GM21423 (cell line): Measurements from ENCODE around the gene POU3F1.

ENCODE experiments used
- ATAC-seq: cut with Tn5 transposase; IDR thresholded peaks from one replicate; pipeline ENCODE4 v1.9.1; 2021; ENCODE audit warnings: mild to moderate bottlenecking, moderate library complexity; ENCODE audit not compliant: unreplicated experiment

The POU3F1 gene

DNA sequence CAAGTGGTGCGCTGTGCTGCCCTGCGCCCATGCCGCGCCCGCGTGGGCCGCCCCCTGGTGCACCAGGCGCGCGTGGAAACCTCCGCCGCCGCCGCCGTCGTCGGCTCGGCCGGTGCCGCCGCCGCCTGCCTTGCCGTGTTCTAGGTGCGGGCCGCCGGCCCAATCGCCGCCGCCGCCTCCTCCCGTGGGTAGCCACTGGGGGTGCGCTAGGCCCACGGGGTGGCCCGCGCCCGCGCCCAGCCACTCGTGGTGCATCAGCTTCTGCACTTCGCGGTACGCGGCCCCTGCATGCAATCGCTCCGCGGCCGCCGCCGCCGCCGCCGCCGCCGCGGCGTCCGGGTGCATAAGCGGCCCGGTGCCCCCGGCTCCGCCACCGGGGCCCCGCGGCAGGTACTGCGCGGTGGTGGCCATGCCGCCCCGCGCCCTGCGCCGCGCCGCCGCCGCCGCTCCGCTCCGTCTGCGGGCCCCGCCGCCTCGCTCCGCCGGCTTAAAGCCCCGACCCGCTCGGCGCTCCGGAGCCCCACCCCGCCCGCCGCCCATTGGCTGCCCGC is at the start of gene POU3F1:
POU3F1 (minus strand) TSS at position 461 of the 551 bp plus-strand sequence; CDS start at position 411, 50 bp downstream.
- ATAC-seq = no peak

DNA sequence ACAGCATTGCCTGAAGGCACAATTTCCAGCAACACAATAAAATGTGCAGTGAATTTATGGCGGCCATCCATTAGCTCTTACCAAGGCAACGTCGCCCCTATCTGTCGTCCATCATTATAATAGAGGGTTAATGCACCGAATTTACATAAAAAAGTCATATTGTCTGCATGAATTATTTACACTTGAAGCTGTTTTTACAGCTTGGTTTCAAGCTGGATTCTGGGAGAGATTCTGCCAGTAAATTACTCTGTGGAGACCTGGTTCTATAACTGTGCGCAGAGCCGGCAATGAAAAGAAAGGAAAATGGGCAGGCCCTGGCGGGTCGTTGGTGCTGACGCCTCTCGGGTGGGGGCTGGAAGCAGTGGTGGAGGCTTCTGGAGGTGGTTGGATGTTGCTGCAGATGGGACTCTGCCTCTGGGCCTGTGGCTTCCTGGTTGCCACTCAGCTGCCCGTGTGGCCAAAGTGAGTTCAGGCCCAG is 48.9 kb upstream of the POU3F1 start:
- no peak for ATAC-seq

DNA sequence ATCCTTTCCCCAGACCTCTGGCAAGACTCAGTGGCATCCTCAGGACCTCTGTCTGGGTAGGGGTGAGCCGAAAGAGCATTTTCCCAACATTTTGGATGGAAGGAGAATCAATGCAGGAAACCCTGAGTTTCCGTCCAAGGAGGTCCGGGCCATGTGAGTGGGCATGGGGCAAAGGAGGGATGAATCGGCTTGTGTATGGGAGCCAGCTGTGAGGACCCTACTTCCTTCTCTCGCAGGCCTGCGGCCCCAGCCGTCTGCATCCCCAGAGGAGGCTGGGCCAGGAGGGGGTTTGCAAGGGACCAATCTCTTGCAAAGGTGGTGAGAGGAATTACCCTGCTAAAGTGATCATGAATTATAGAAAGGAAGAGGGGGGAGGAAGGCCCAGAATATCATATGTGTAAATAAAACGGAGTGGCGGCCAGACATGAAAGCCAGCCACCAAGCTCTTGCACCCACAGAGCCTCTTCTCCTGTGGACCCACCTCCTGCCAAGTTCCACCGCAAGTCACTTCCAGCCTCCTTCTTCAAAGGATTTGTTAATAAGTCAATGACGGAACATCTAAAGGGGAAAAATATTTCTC is 48.2 kb upstream of the POU3F1 start:
- no peak for ATAC-seq

DNA sequence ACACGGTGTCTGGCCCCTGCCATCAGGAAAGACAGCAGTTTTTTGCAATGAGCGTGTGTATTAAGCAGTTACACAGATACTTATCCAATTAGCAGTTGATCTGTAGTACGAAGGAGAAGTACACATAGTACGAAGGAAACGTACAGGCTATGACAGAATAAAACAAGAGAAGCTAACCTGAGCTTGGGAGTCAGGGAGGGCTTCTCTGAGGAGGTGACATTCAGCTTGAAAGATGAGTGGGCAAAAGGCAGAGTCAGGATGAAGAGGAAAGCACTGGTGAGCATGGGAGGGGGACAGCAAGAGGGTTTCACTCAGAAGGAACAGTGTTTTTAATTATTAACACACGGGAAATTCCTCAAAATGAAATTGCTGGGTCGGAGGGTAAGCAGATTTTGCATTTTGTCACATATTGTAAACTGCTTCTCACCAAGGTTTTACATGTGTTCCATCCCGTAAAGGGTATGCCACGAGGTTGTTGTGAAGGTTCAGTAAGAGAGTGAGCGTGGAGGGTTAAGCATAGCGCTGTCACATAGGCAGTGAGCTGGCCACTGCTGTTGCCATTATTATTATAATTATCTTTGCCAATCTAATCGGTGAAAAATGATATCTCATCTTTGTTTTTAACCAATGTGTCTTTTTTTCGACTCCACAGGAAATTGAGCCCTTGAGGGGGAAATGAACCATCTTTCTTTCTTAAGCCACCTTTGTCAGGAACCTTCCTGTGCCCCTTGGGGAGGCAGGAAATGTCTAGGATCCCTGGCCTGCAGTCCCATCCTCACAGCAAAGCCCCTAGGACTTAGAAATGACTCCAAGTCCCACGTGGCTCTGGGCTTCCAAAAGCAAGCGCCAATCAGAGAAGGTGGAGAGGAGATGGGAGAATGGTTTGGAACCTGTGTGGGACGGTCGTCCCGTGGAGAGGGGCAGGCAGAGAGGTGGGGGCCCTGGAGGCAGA is 47.3 kb upstream of the POU3F1 start:
- no peak for ATAC-seq

- ATAC-seq = no peak
These were observed 45.7 kb upstream of the POU3F1 start for GRCh38 chr1:38092256-38092655.

GRCh38 chr1:38090796-38091195 is 44.2 kb upstream of the POU3F1 start:
- no peak for ATAC-seq

- no peak for ATAC-seq
These were observed 43.2 kb upstream of the POU3F1 start for GRCh38 chr1:38089712-38090360.

DNA sequence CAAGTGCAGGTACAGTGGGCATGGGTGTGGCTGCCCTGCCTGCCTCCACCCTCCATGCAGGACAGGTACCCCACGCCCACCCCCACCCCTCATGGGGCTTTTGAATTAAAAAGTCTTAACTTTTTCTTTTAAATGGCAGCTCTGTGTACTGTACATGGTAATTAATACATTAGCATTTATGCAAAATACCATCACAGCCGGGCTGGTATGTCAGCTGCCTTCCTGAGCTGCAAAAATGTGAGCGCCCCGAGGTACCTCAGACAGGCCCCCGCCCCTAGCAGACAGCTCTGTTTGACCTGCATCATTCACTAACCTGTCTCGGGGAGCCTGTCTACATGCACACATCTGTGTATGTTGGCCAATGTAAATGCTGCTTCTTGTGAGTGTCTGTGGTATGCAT is 42.2 kb upstream of the POU3F1 start:
- no peak for ATAC-seq

- ATAC-seq = no peak
These were observed 41.8 kb upstream of the POU3F1 start for GRCh38 chr1:38088366-38088765.

DNA sequence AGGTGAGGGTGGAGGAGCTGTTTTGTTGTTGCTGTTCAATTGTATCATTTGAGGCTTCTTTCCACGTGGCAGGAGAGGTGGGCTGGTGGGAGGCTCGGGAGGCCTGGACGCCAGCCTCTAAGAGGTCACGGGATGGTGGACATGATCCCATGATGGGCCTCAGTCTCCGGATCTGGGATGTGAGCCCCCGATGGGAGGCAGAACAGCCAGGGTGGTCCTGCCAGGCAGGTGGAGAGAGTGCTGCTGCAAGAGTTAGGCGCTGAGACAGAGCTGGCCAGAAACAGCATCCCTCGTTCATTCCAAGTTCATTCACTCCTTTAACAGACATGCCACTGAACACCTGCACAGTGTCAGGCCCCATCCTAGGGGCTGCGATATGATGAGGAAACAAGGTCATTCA is 41.1 kb upstream of the POU3F1 start:
- ATAC-seq = no peak

- ATAC-seq = no peak
These were observed 39.2 kb upstream of the POU3F1 start for GRCh38 chr1:38085666-38086330.

GRCh38 chr1:38084700-38085099 is 38.1 kb upstream of the POU3F1 start:
- no peak for ATAC-seq

DNA sequence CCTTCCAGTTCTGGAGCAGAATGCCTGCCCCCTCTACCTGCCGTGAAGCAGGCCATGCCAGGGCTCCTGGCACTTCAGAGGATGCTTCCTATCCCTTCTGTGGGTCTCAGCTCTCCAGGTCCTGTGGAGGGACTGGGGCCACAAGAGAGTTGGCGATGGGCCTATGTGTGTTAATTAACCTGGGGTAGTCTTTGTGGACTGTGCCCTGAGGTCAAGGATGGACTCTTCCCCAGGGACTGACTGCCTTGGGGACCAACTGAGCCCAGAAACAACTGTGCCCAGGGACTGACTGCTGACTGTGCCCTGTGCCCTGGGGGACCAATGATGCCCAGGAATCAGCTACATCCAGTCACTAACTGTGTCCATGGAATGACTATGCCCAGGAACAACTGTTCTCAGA is 37.5 kb upstream of the POU3F1 start:
- no peak for ATAC-seq

DNA sequence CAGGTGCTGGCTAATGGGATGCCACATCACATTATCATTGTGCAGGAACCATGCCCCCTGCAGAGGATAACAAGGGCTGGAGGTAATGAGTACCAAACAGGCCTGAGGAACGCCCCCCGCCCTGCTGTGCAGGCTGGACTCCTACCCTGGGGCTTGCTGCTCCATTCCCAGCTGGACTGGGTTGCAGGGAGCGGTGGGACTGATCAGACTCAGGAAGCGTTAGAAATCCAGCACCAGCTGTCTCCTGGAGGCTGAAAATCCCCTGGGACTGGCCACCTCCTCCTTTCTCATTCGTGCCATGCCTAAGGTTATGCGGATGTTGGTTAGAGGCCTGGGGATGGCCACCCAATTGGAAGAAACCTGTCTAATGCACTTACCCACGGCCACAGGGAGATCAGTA is 36.9 kb upstream of the POU3F1 start:
- no peak for ATAC-seq

DNA sequence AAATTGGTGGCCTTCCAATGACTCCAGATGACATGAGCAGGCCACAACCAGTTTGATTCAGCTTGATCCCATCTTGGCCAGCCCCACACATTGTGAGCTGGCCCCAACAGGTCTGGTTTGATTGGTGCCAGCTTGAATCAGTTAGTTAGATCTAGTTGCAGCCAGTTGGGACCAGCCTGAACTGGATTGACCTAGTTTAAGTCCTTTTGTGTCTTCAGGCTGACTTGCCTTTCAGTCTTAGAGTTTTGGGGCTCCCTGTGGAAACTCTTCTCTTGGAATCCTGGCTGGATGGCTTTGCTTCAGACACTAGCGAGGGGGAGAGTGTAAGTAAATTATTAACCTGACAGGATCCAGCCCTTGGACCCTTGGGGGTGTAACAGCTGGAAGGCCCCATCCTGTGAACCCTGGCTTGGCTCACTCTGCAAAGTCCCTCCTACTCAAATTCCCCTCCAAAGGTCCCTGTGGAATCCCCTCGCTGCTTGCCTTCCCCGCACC is 36.2 kb upstream of the POU3F1 start:
- no peak for ATAC-seq

DNA sequence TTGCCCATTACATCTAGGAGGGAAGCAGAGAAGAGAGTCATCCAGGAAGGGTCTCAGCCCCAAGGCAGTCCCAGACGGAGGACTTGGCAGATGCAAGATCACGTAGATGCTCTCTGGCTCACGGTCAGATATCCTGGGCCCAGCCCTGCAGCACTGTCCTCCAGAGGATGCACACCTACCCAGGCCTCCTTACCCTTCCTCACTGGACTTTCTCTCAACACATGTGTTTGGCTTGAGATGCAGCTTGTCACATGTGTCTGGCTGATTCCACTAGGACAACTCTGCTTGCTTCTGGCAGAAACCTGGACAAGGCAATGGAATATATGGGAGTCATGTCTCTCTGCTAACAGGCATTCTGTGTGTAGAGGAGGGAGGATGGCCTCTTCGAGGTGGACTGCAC is 32.4 kb upstream of the POU3F1 start:
- ATAC-seq = no peak

DNA sequence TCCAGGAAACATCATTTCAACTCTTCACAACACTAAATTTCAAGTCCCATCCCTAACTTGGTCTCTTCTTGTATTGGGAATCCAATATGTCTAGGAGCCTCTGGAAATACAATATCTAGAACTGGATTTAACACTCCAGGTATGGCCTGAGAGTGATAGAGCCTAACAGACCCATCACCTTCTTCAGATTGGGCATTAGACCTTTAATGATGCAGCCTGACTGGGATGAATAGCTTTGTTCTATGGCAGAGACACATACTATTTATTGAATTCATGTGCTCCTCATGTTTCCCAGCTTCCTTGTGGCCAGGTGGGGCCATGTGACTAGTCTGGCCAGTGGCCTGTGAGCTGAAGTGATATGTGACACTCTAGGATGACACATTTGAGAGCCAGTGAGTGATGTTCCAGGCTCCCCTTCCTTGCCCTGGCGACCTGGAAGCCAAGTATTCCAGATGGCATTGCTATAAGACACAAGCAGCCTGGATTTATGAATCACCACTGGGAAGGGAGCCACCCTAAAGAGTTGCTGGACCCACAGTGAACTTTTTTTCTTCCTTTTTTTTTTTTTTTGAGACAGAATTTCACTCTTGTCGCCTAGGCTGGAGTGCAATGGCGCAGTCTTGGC is 31.0 kb upstream of the POU3F1 start:
- no peak for ATAC-seq

DNA sequence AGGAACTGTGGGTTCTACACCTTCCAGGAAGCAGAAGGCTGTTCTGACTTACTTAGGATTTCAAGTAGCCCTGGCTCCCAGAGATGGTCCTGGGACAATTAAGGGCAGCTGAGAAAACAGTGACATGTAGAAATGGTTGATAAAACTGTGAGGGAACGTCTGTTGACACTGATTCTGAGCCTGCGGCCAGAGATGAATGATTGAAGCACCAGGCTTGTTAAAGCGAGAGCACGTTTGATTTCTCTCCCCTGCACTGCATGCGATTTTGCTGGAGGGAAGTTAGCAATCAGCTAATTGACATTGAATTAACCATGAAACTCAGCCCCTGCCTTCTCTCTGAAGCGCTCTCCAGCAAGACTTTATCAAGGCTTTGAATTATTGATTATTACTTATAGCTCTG is 29.9 kb upstream of the POU3F1 start:
- no peak for ATAC-seq

- ATAC-seq = no peak
These were observed 29.4 kb upstream of the POU3F1 start for GRCh38 chr1:38076038-38076437.

- ATAC-seq = no peak
These were observed 28.6 kb upstream of the POU3F1 start for GRCh38 chr1:38075191-38075590.
